Kidney (tissue), 14 donors: ENCODE results near the gene DLGAP4. TPM values are rescaled to one million over a fixed set of nuclear protein-coding genes. Genes with fewer than 3 reads are reported as not detected.

Experiments used
- DNase-seq, 5 donors: peaks; one replicate each; pipeline ENCODE4 v3.0.0-alpha.2; 2013 to 2020
- FAIRE-seq: peaks from 2 replicates; lab custom pipeline; 2012; peaks lifted over from hg19 to GRCh38; lab: Jason Lieb, UNC
- H3K27ac ChIP-seq, 2 donors: one replicate each; pipeline ENCODE4 v1.7.0; 2013; ENCODE audit warnings: low read depth in 2 of 2, low read length in 2 of 2, inconsistent platforms in 1 of 2
- H3K27me3 ChIP-seq: one replicate; pipeline ENCODE4 v1.7.1; 2013; ENCODE audit warnings: low read length, inconsistent platforms; ENCODE audit not compliant: control insufficient read depth, insufficient read depth
- H3K36me3 ChIP-seq, 3 donors: one replicate each; pipeline versions ENCODE4 v1.7.0 to v1.7.1; 2013; ENCODE audit warnings: low read length in 3 of 3, control low read depth in 1 of 3, inconsistent platforms in 1 of 3; ENCODE audit not compliant: insufficient read depth in 3 of 3, control insufficient read depth in 2 of 3
- H3K4me1 ChIP-seq, 3 donors: one replicate each; pipeline versions ENCODE4 v1.7.0 to v1.7.1; 2013; ENCODE audit warnings: low read length in 3 of 3, inconsistent platforms in 1 of 3, low read depth in 1 of 3; ENCODE audit not compliant: control insufficient read depth in 2 of 3, insufficient read depth in 2 of 3
- H3K4me3 ChIP-seq, 3 donors: one replicate each; pipeline versions ENCODE4 v1.7.0 to v1.8.1; 2013; ENCODE audit warnings: low read length in 3 of 3, control low read depth in 1 of 3, inconsistent platforms in 1 of 3
- H3K9ac ChIP-seq, 3 donors: one replicate each; pipeline versions ENCODE4 v1.7.0 to v1.7.1; 2013; ENCODE audit warnings: low read length in 3 of 3, control low read depth in 1 of 3, inconsistent platforms in 1 of 3
- H3K9me3 ChIP-seq, 3 donors: one replicate each; pipeline versions ENCODE4 v1.7.0 to v1.7.1; 2013; ENCODE audit warnings: low read length in 3 of 3, control low read depth in 1 of 3, inconsistent platforms in 1 of 3; ENCODE audit not compliant: control insufficient read depth in 2 of 3, insufficient read depth in 1 of 3
- intact Hi-C: fragments of 100-400 bp; cut with DNase I; formaldehyde crosslinking; loops from one replicate; pipeline ENCODE4 v1.11.1; 2022
- polyA plus RNA-seq: library from polyadenylated mRNA; stranded (reverse); fragments of 350-450 nt; fragmentation: Illumina TruSeq; extraction: RNeasy Lipid Tissue Mini Kit (QIAGEN cat#74804); gene quantifications from one replicate; pipeline ENCODE4 v1.2.3, GENCODE V29; 2014; ENCODE audit warnings: low read depth, low replicate concordance; ENCODE audit not compliant: insufficient read depth
- total RNA-seq: library from RNA; stranded (reverse); fragmentation: NEBNext Ultra II Directional; extraction: Animal tissue kit (Norgen Biotek cat#: 25700); gene quantifications from one replicate; pipeline ENCODE4 v1.2.1, GENCODE V29; 2021
- TF ChIP-seq, protein P1 (sequence below): IDR thresholded peaks from 3 replicates; pipeline ENCODE4 v1.5.1; 2012; ENCODE audit warnings: mild to moderate bottlenecking, moderate library complexity, borderline replicate concordance; ENCODE audit not compliant: insufficient read depth; ENCODE audit errors: extremely low read depth
- donor health status: control.
- donor health status: control.
- donor health status: control.
- donor health status: control.
- donor health status: control.
- donor health status: DM: yes; HTN: yes; CAD: no.
- donor health status: Normal renal cell carcinoma (clear cell type).

The DLGAP4 gene
- total and polyA plus RNA-seq, 2 donors from 2014 or later = 19.6 to 62.4 TPM

DNA sequence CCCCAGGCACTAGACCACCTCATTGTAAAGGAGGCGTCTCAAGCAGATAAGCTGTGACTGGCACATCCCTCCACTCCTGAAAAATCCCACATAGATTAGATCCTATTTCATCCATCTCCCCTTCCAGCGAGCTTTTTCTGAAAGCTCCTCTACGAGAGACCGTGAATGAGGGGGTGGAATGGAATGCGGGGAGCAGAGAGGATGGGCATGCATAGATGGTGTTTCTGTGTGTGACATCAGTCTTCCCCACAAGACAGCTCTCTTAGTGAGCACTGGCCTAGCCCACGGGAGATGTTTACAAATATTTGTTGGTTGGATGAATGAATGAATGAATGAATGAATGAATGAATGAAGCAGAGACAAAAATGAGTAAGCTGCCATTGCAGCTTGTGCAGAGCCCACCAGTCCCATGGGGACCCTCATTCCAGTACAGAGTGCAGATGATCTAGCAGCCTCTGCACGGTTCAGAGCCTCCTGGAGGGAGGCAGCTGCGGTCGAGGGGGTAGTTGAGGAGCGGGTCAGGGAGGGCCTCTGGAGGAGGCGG lies 98.4 kb downstream of the DLGAP4 start:
- intact Hi-C loops = no loop called here

DNA sequence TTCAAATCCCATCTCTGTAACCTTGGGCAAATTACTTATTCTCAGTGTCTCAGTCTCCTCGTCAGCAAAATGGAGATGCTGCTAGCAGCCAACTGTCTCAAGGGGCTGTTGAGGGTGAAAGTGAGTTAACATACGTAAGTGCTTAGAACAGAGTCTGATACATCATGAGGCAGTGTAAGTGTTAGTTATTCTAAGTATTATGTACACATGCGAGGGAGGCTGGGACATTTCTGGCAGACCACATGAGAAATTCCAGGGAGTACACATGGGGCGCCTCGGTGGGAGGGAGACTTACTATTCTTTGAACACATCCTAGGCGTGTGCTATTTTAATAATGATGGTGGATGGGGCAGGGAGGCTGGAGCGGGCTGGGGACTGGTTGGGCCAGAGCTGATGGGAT lies 99.1 kb downstream of the DLGAP4 start:
- intact Hi-C loops = no loop called here
- no peak for DNase-seq
- Histone ChIP-seq H3K9me3 (peaks cover 0 to 7% (median 0%) of the 10 kb centered on the region in 3 donors), H3K27ac (no peak overlapping the region), H3K9ac (no peak overlapping the region), H3K27me3 (no peaks in the 10 kb centered on the region), H3K4me1 (no peaks in the 10 kb centered on the region), H3K4me3 (no peak overlapping the region), H3K36me3 (no peaks in the 10 kb centered on the region)
- TF ChIP-seq, protein P1, sequence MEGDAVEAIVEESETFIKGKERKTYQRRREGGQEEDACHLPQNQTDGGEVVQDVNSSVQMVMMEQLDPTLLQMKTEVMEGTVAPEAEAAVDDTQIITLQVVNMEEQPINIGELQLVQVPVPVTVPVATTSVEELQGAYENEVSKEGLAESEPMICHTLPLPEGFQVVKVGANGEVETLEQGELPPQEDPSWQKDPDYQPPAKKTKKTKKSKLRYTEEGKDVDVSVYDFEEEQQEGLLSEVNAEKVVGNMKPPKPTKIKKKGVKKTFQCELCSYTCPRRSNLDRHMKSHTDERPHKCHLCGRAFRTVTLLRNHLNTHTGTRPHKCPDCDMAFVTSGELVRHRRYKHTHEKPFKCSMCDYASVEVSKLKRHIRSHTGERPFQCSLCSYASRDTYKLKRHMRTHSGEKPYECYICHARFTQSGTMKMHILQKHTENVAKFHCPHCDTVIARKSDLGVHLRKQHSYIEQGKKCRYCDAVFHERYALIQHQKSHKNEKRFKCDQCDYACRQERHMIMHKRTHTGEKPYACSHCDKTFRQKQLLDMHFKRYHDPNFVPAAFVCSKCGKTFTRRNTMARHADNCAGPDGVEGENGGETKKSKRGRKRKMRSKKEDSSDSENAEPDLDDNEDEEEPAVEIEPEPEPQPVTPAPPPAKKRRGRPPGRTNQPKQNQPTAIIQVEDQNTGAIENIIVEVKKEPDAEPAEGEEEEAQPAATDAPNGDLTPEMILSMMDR = no peak
- FAIRE-seq = no peak

More for the DNA sequence above, 98.4 kb downstream of the DLGAP4 start:
- Histone ChIP-seq H3K4me3 (no peak overlapping the region), H3K36me3 (no peaks in the 10 kb centered on the region), H3K9me3 (peaks cover 0 to 7% (median 0%) of the 10 kb centered on the region in 3 donors), H3K4me1 (no peaks in the 10 kb centered on the region), H3K9ac (no peak overlapping the region), H3K27me3 (no peaks in the 10 kb centered on the region), H3K27ac (no peak overlapping the region)
- no peak for DNase-seq
- TF ChIP-seq, protein P1 = no peak
- no peak for FAIRE-seq

DNA sequence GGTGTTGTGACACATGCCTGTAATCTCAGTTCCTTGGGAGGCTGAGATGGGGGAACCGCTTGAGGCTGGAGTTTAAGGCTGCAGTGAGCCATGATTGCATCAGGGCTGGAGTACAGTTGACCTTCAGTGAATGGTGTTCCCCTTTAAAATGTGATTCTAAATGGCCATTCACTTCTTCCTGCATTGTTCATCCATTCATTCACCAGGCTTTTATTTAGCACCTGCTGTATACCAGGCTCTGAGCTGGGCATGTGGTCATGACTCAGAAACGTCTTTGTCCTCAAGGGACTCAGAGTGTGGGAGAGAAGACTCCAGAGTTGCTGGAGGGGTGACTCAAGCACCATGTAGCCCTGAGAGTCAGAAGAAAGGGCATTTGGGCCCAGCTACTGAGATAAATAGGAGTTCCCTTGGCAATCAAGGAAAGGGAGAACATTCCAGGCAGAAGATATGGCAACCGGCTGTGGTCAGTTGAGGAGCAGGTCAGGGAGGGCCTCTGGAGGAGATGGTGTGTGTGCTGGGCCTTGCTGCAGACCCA lies 101.1 kb downstream of the DLGAP4 start:
- FAIRE-seq (no peak), DNase-seq (no peak)
- H3K9ac ChIP-seq = no peak overlapping the region
- H3K9me3 ChIP-seq = peaks cover 0 to 7% (median 0%) of the 10 kb centered on the region in 3 donors
- no peaks in the 10 kb centered on the region for H3K36me3 ChIP-seq
- no peak overlapping the region for H3K27ac ChIP-seq
- TF ChIP-seq, protein P1 = no peak
- no peaks in the 10 kb centered on the region for H3K4me1 ChIP-seq
- no peak overlapping the region for H3K4me3 ChIP-seq
- H3K27me3 ChIP-seq = no peaks in the 10 kb centered on the region
- intact Hi-C loops = no loop called here
